GM21786 (cell line): ENCODE measurements around the gene MPST.

ENCODE experiments used
- ATAC-seq: cut with Tn5 transposase; IDR thresholded peaks from one replicate; pipeline ENCODE4 v1.9.1; 2021; ENCODE audit not compliant: unreplicated experiment

The MPST gene

DNA sequence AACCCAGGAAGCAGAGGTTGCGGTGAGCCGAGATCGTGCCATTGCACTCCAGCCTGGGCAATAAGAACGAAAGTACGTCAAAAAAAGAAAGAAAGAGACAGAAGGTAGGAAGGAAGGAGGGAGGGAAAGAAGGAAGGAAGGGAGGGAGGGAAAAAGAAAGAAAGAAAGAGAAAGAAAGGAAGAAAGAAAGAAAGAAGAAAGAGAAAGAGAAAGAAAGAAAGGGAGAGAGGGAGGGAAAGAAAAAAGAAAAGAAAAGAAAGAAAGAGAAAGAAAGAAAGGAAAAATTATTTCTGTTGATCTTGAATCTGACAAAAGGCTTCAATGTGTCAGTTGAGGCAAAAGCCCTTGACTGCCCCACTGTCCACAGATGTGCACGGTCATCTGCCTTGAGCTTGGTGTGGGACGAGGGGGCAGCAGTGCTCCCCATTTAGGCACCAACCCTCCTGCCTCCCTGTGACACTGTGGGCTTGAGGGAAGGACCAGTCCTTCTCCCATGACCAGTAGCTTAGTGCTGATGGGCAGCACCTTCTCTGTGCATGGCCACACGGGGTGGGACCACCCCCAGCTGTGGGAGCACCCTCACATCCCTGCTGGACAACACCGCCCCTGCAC, 56.4 kb downstream of the MPST start:
- ATAC-seq = no peak

DNA sequence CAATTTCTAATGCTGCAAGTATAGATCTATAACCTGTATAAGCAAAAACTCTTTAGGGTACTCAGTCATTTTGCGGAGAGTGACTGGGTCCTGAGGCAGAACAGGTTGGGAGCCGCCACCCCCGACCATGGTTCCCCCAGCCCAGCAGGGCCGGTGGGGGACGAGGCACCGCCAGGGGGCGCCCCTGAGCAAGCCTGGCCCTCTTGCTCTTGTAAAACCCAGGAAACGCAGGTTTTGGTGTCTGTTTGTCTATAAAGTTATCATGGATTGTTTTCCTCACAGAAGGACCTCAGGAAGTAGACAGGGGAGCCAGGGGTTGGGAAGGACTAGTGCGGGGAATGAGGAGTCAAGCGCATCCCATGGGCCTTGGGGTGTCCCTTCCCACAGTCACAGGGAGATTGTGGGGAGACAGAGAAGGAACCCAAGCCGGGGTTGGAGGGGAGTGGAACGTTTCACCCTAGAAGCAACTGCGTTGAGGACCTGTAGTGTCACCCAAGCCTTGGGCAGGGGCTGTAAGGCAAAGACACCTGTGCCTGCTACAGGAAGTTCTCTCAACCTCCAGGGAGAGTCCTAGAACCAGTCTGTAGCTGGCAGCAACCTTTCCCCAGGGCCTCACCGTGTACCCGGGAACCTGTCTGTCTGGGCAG, 58.4 kb downstream of the MPST start:
- no peak for ATAC-seq

DNA sequence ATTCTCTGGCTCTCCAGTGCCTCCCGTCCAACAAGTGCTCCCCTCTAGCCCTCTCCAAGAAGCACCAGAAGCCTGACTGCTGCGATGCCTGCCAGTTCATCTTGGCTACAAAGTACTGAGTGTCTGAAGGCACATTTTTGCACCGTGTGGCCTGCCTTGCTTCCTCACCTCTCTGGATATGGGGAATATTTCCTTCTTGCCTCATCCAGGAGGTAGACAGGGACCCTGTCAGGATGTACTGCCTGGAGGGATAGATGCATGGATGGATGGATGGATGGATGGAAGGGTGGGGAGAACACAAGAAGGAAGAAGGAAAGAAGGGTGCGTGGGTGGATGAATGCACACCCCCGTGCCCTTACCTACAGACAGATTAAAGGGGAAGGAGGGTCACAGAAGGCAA, 59.6 kb downstream of the MPST start:
- no peak for ATAC-seq
